HG02759 (cell line): ENCODE data around the gene CTSL.
"Not testable (repeated sequence)": the region's sequence is repeated elsewhere in the genome, so short reads cannot be mapped to it uniquely, and the experiment has no call there.

Experiments used
- ATAC-seq: cut with Tn5 transposase; IDR thresholded peaks from one replicate; pipeline ENCODE4 v1.9.1; 2021; ENCODE audit warnings: mild to moderate bottlenecking, moderate library complexity; ENCODE audit not compliant: unreplicated experiment

CTSL gene

DNA sequence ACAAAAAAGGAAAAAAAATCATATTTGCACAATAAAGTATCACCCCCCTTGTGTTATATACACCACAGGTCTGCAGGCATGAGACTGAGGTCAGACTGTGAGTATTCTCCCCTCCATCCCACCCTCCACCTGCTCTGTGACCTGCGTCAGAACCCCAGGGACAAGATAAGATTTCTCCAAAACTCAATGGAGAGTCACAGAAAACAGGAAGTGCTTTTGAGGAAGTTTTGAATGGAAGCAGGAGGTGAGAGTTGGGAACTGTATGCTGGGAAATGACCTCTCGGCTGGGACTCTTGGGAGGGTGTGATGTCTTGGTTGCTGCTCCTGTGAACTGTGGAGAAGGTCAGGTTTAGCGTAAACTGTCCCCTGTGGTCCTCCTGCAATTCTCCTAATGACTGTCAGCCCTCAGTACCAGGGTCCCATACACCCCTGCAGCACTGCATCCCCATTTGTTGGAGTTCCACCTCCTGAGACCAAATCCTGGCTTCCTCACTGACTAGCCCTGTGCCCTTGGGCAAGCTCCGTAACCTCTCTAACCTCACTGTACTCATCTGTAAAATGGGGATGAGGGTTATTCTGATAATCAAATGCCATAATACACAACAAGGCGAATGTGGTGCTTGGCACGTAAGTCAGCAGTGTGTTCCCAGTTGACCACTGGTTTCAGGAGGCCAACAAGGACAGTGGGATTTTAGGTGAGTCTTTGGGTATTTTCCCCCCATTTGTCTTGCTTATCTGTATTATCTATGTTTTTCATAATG is 6.9 kb upstream of the CTSL start:
- no peak for ATAC-seq

DNA sequence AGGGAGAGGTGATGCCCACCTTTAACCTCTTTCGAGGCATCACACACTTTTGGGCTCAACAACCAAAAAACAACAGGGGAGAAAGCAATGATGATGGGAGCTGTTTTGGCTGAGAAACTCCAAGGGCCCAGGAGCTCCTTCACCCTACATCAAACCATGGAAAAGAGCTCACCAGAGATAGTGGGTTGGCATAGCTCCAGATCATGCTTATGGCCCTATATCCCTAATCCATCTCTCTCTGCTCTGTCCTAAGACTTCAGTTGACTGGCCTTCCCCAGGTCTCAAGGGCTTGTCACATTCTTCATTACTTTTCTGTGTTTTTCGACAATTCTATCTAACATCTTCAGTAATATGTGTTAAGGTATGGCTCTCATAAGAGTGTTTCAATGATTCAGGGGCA is 5.7 kb upstream of the CTSL start:
- no peak for ATAC-seq

DNA sequence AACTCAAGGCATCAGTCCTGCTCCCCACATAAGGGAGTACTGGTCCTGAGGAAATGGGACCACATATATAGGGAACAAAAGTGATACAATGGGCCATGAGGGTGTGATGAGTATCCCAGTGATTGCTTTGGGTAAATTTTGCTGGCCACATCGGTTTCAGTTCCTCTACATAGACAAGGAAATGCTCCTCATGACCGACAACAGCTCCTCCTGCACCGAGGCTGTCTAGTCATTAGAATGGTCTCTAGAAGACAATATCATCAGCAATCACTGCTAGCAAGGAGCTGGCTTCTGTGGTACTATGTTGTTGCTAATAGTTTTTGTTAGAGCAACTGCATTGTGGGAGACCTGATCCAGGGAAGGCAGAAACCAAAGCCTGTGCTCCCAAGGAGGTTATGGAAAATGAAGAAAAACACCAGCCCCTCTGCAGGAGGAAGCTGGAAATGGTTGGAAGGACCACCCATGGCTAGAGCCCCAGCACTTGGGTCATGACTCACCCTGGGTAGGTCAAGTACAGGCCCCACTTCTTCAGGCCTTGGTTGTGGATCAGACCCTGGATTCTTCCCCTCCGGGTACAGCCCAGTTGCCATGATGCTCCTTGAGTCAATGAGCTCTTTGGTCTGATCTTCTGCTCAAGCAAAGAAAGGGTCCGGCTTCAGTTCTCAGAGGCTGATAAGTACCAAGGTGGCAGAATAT is 3.4 kb upstream of the CTSL start:
- ATAC-seq, result no peak

DNA sequence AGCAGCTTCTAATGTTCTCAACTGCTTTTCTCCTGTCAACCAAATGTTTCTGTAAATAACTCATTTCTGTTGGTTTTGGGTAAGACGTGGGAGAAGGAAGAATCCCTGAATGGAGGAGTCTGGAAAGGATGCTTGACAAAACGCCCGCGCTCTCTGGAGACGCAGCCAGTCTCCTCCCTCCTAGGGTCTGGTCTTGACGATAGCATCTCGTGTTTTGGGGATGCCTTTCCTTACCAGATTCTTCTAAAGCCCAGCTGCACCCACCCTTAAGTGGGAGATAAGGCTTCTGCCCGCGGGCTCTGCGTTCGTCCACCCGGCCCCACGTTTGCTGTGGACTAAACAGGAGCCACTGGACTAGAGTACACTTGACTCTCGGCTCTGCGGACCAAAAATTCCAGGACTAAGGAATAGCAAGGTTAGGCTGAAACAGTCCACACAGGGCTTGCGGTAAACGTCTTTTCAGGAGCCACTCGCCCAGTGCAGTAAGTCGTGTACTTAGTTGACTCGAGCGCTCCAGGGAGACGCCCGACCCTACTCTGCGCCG is 491 bp upstream of the CTSL start:
- no peak for ATAC-seq

DNA sequence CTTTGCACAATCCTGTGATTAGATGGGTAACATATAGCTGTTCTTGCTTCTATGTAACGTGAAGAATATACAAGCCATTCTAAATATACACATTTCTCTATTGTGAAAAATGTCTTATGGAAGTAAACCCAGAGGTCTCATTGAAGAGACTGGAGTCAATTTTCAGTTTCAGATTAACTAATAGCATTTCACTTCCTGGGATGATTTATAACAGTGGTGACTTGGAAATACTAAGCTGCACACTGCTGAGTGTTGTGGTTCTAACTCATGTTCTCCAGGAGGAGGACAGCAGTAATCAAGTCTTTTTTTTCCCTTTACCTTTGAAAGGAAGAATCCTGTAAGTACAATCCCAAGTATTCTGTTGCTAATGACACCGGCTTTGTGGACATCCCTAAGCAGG is 3.3 kb downstream of the CTSL start:
- ATAC-seq, result no peak

DNA sequence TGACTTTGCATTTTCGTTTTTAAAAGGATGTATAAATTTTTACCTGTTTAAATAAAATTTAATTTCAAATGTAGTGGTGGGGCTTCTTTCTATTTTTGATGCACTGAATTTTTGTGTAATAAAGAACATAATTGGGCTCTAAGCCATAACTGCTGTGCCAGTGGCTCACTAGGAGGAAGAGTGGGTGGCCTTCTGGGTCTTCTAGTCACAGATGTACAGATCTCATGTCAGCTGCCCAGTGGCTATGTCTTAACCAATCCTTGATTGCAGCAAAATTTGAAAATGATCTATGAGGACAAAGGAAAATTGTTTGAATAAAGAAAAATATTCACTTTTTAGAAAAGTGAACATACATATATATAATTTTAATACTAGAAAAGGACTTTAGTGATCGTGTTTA is 5.4 kb downstream of the CTSL start:
- ATAC-seq, result no peak

DNA sequence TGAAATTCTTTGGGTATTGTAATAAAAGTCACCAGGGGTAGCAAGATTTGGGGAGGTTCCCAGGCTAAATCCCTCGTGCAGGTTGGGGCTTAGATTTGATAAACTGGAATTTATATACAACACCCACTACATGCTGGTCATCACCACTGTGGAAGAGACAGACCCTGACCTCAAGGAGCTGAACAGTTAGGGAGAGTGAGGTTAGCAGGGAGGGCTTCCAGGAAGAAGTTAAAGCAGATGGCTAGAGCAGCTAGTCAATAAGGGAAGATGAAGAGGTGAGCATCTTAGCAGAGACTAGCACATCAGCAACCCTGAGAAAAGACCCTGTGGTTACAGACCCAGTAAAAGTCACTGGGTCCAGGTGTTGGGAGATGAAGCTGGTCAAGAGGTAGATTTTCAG is 6.4 kb downstream of the CTSL start:
- ATAC-seq, result no peak

DNA sequence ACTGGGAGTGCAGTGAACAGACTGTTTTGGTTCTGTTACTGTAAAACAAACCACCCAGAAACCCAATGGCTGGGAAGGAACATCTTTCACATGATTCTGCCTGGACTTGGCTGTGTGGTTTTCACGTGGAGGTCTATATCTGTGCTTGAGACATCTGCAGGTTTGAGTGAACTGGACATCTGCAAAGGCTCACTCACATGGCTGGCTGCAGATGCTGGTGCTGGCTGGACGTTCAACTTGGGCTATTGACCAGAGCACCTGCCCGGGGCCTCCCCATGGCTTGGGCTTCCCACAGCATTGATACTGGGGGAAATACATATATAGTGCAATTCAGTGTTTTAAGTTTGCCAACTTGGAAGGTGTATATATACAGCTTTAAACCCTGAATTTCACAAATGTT is 6.8 kb downstream of the CTSL start:
- ATAC-seq, result no peak

DNA sequence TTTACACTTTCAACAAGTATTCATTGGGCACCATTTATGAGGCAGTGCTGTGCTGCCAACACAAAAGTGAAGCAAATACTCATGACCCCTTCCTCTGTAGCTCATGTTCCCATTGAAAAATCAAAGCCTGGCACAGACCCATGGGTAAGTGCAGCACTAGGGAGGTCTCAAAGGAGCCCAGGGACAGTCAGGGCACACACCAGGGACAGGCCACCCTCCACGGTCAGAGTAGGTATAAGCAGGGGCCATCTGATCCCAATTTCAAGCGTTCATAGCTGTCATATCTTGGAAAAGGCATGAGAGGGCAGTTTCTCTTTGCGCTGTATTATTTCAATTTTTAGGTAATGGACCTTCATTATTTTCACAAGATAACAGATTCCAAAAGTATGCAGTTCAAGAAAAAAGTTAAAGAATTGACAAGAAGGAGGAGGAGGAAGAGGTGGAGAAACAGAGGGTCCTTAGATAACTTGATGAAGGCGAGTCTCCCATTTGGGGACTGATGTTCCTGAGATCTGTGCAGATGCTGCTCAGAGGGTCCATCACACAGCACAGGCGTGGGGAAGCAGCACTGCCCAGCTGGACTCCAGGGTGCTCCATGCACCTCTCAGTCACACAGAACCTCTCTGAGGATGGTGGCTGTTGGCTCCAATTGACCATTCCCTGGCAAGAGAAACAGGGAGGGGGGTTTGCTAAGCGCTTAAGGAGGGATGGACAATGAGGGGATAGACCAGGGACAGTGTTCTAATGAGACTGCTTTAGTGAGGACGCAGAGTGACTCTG is 7.5 kb downstream of the CTSL start:
- no peak for ATAC-seq

DNA sequence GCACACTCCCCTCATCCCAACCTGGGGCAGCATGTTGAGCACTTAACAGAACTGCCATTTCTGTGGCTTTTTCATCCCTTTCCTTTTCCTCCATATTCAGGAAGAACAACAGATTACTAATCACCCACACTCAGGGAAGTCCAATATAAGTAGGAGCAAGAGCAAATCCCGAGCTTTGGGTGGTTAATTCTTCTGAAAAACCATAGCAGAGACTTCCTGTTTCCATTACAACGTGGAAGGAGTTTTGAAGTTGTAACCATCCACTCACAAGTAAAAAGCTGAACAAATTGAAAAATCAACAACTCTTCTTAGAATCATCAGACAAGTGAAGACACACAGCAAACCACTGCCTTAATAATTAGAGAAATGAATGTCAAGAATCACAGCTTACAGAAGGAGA is 8.2 kb downstream of the CTSL start:
- ATAC-seq, result no peak

DNA sequence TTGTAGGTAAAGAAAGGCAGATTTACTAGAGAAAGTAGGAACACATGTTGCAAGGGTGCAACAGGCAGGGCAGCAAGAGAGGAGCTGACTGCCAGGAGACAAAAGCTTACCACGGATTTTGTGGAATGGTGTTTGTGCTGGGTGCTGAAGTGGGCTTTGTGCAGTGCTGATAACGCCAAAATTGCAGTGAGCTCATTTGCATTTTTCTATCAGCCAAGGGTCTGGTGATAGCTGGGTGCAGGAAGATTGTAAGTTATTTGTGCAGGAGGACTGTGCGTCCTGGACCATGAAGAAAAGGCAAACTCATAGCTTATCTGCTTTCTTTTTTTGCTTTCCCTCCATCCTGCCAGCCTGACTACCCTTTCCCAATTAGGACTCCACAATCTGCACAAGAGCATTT is 13.6 kb downstream of the CTSL start:
- no peak for ATAC-seq

DNA sequence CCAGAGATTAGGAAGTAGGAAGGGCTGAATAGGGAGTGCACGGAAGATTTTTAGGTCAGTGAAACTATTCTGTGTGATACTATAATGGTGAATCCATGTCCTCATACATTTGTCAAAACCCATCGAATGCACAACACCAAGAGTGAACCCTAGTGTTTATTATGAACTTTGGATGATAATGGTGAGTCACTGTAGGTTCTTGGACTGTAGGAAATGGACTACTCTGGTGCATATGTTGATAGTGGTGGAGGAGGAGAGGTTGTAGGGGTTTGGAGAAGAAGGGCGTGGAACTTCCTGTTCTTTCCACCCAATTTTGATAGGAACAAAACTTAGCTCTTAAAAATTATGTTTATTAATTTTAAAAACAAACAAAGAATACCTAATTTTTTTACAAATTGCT is 14.3 kb downstream of the CTSL start:
- ATAC-seq, result no peak

DNA sequence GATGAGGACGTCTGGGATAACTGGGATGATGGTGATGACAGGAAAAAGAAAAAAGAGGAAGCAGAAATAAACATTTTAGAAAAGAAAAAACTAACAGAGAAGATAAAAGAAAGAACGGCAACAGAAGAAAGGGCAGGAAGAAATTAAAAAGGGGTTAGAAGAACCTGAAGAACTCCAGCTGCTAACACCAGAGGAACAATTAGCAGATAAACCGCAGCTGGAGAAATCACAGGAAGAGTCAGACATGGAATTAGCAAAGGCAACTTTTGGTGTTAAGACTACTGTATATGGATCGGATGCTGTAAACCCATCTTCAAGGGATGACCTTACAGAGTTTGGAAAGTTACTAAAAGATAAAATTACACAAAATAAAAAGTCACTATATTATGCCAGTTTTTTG is 15.4 kb downstream of the CTSL start:
- no peak for ATAC-seq

DNA sequence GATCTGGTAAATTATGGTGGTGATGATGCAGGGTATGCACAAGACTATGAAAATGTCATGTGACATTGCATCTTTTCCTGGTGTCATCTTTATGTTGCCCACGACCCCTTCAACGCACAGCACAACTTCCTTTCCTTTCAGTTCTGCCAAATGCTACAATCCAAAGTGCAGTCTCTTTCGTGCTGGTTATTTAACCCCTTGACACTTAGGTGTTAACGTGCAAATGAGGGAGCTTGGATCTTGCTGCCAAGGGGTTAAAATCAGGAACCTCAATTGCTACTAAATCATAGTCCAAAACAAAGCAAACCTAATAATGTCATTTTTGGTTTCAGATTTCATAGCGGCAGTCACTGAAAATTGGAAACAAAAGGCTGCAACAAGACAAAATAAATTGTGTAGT is 16.0 kb downstream of the CTSL start:
- ATAC-seq, result no peak

DNA sequence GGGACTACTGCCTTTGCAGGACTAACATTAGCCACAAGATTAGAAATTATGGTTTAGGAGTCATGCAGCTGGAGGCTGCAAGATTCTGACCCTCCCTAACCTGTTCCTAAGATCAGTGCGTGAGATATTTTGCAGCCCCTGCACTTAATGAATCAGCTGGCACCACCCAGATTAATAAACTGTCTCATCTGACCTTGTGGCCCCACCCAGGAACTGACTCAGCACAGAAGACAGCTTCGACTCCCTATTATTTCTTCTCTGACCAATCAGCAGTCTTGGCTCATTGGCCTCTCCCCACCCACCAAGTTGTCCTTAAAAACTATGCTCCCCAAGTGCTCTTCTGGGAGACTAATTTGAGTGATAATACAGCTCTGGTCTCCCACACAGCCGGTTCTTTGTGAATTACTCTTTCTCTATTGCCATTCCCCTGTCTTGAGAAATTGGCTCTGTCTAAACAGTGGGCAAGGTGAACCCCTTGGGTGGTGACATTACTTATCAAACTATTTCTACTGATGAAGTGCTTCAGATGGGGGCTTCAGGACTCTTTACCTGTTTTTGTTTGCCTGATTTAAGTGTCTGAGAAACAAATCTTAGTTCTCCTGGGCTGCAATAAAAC is 17.0 kb downstream of the CTSL start:
- no peak for ATAC-seq

DNA sequence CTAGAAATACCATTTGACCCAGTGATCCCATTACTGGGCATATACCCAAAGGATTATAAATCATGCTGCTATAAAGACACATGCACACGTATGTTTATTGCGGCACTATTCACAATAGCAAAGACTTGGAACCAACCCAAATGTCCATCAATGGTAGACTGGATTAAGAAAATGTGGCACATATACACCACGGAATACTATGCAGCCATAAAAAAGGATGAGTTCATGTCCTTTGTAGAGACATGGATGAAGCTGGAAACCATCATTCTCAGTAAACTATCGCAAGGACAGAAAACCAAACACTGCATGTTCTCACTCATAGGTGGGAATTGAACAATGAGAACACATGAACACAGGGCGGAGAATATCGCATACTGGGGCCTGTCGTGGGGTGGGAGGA is 18.3 kb downstream of the CTSL start:
- ATAC-seq, result not testable (repeated sequence)

DNA sequence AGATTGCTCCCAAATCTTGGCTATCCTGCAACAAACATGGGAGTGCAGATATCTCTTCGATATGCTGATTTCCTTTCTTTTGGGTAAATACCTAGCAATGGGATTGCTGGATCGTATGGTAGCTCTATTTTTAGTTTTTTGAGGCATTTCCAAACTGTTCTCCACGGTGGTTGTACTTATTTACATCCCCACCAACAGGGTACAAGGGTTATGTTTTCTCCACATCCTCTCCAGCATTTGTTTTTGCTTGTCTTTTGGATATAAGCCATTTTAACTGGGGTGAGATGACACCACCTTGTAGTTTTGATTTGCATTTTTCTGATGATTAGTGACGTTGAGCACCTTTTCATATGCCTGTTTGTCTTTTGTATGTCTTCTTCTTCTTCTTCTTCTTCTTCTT is 20.3 kb downstream of the CTSL start:
- no peak for ATAC-seq

DNA sequence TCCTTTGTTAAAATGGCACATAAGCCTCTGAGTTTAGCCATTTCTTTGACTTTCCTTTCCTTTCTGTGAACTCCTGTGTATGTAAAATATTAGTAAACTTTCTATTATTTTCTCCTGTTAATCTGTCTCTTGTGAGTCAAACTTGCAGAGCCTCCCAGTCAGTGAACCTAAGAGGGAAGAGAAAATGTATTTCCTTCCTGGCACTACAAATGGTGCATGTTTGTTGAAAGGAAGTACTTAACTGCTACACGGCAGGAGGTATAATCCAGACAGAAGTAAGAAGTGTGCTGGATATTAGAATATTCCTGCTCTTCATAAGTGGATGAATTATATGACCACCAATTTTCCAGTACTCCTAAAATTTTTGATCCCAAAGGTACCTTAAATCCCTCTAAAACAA is 23.0 kb downstream of the CTSL start:
- ATAC-seq, result no peak

DNA sequence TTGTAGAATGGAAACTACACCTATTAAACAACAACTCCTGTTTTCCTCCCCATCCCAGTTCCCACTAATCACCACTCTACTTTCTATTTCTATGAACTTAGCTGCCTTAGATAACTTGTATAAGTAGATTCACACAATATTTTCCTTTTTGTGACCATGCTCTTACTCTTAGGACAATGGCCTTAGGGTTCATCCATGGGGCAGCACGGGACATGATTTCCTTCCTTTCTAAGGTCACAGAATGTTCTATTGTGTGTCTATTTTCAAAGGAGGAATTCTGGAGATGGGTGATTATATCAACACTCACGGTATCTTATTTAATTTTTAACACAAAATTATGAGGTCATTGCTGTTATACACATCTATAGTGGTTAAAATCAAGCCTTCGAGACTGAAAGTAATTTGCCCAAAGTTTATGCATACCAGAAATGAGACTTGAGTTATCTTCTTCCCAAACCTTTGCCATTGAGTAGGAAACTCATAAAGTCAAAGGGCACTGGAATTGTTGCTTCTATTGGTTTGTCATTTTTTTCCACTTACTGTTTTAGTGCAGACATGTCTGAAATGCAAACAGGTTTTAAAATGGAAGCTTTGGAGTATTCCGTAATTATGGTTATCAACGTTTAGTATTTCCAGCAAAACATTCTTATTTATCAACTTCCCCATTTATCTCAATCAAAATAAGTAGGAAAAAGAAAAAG is 23.6 kb downstream of the CTSL start:
- no peak for ATAC-seq

DNA sequence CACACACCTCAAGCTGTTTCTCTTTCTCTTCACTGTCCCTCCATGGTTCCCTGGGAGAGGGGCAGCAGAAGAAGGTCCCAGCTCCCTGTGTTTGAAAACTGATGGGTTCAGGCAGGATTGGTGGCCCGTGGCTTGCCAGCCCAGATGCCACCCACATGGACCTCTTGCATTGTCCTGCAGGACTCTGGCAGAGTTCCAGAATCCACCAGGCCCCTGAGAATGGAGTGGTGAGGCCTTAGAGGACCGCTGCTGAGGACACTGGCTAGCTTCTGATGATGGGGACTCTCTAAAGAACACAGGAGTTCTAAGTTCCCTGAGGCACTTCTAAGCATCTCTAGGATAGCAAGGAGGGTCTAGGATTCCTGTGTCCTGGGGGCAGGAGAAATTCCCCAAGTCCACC is 24.8 kb downstream of the CTSL start:
- ATAC-seq, result no peak

DNA sequence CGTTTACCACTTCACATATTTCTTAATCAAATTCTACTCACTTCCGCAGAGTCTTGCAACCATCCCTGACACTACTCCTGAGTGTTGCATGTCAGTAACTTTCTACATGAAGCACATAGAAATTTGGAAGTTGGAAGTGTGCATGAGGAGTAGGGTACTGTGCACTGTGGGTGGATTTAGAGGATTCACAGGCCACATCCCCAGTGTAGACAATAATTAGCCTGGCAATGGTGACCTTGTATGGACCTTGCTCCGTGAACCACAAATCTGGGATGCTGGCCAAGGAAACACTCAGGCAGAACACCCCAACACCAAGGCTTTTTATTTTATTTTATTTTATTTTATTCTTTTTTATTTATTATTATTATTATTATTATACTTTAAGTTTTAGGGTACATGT is 25.5 kb downstream of the CTSL start:
- ATAC-seq, result no peak
